DMS153 treated with DMSO at 0.1 percent for 48 hours (cell line): ENCODE data around the gene UQCR11.
A peak's percentile ranks its signal among the peaks of the same experiment; 100 is the strongest.
"Not testable (repeated sequence)": the region's sequence is repeated elsewhere in the genome, so short reads cannot be mapped to it uniquely, and the experiment has no call there.

Experiments
- DNase-seq: peaks from one replicate; lab custom pipeline; 2025; ENCODE audit not compliant: unreplicated experiment; lab: John Stamatoyannopoulos, UW

UQCR11 gene

GRCh38 chr19:1605236-1606137, at the start of gene UQCR11:
Gene UQCR11 (minus strand): TSS chr19:1605462. CDS start chr19:1605409, 53 bp downstream.
- peak; percentile 62 for DNase-seq

GRCh38 chr19:1654178-1654792, 49.0 kb upstream of the UQCR11 start:
- DNase-seq: no peak

DNA sequence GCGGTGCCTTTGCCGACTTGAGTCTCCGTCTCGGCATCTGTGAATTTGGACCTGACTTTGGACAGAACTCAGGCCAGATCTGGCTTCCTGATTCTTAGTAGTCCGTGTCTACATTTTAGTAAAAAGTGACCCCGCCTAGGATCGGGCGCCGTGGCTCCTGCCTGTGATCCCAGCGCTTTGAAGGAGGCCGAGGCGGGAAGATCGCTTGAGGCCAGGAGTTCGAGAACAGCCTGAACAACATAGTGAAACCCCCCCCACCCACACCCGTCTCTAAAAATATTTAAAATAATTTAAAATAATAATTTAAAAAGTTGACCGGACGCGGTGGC, 48.0 kb upstream of the UQCR11 start:
- DNase-seq: no peak

GRCh38 chr19:1652471-1653299, 47.4 kb upstream of the UQCR11 start, which contains the start of gene TCF3:
Gene TCF3 (minus strand): TSS chr19:1652615. CDS start chr19:1650248, 2,367 bp downstream.
- DNase-seq: peak; percentile 50

GRCh38 chr19:1651568-1652291, 46.5 kb upstream of the UQCR11 start:
- no peak for DNase-seq

GRCh38 chr19:1650650-1651567, 45.6 kb upstream of the UQCR11 start:
- DNase-seq: no peak

- DNase-seq: no peak
Observed at GRCh38 chr19:1649706-1650649, 44.7 kb upstream of the UQCR11 start.

- DNase-seq: no peak
Observed at GRCh38 chr19:1648920-1649541, 43.8 kb upstream of the UQCR11 start.

GRCh38 chr19:1648459-1648849, 43.2 kb upstream of the UQCR11 start:
- DNase-seq: no peak

- DNase-seq: no peak
Observed at GRCh38 chr19:1647501-1648458, 42.5 kb upstream of the UQCR11 start.

DNA sequence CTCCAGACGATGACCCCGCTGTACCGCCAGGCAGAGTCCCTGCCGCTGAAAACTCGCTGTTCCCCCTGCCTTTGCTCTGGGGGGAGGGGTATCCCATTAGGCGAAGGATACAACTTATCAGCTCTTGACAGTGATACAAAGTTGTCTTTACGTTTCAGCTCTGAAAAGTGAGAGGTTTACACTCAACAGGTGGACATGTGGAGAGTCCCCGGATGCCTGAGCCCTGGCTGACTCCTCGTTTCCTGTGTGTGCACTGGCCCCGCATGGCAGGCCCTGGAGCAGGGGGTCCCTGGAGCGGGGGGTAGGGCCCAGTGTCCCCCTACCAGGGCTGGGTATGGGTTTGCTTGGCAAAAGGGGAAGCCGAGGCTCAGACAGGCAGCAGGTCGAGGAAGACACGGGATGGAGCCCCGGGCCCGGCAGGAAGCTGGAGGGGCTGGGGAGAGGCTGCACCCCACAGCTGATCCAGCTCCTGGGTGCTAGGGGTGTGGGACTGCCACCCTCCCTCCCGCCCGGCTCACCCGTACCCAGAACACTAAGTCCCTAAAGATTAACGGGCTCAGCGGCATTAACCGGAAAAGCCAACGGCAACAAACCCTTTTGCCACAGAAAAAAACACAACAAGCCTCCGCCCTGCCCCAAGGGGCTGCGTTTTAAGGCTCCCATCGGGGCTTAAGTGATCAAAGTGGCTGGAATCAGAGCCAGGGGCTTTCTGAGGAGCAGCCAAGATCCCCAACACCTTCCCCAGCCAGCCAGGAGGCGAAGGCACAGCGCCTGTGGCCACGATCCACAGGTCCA, 41.6 kb upstream of the UQCR11 start:
- DNase-seq: no peak

DNA sequence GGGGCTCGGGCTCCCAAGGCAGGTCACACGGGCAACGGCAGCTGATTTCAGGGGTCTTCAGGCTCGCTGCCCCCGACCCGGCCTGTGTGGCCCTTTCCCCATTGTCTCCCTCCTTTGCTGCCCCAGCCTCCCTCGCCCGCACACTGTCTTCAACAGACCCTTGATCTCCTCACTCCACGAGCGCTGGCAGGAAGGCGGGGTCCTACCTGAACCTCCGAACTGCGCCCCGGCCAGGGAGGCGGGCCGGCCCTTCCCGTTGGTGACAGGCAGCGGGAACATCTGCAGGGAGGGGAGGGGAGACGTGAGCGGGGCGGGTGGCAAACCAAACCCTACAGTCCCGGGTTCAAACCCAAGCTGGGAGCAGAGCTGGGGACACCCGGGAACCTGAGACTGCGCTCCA, 40.9 kb upstream of the UQCR11 start:
- no peak for DNase-seq

DNA sequence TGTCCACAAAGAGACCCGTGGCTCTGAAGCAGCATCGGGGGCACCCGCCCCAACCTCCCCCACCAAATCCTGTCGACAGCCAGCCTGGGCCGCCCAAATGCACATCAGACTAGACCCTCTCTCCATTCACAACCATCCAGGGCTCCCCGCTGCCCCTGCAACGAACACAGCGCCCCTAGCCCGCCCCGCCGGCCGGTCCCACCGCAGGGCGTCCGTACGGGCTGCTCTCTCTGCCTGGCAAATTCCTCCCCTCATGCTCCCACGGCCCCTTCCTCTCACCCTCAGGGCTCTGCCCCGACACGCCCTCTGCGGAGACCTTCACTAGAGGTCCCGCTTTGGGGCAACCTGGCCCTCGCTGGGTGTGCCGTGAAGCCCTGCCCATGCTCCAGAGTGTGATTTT, 40.0 kb upstream of the UQCR11 start:
- no peak for DNase-seq

DNA sequence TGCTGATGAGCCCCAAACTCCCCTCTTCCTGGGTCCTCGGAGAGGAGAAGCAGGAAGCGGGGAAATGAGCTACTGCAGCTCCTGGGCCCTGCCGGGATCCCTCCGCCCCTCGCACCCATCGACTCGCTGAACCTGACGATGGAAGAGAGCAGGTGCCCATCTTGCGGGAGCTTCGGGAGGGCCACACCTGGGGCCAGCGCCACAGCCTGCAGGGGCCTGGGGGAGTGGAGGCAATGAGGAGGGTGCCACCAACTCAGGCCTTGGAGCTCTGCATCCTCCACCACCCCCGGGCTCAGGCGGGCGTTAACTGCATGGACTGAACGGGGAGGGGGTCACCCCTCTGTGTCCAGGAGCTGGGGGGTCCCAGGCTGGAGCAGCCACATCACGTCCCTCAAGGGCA, 38.8 kb upstream of the UQCR11 start:
- no peak for DNase-seq

DNA sequence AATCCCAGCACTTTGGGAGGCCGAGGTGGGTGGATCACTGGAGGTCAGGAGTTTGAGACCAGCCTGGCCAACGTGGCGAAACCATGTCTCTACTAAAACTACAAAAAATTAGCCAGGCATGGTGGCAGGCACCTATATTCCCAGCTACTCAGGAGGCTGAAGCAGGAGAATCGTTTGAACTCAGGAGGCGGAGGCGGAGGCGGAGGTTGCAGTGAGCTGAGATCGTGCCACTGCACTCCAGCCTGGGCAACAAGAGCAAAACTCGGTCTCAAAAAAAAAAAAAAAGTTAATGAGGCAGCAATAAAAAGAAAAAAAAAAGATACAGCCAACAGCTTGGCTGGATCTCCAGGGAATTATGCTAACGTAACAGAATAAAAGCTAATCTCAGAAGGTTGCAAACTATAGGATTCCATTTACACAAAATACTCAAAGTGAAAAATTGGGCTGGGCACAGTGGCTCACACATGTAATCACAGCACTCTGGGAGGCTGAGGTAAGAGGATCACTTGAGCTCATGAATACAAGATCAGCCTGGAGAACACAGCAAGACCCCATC, 35.7 kb upstream of the UQCR11 start:
- not testable (repeated sequence) for DNase-seq
